Measurements from ENCODE around the gene ALOX5AP.

ALOX5AP gene

GRCh38 chr13:30802953-30803478 lies 67.7 kb downstream of the ALOX5AP start:
- DNase-seq = peak; percentile 55

GRCh38 chr13:30803749-30804148 lies 68.4 kb downstream of the ALOX5AP start:
- DNase-seq = no peak

- no peak for DNase-seq
Observed at GRCh38 chr13:30804474-30804873, 69.1 kb downstream of the ALOX5AP start.

GRCh38 chr13:30805132-30805537 lies 69.8 kb downstream of the ALOX5AP start:
- DNase-seq = no peak

GRCh38 chr13:30805603-30806011 lies 70.3 kb downstream of the ALOX5AP start:
- no peak for DNase-seq

GRCh38 chr13:30806784-30807183 lies 71.4 kb downstream of the ALOX5AP start:
- no peak for DNase-seq

- DNase-seq = no peak
Observed at GRCh38 chr13:30807392-30807791, 72.0 kb downstream of the ALOX5AP start.

GRCh38 chr13:30808600-30808999 lies 73.3 kb downstream of the ALOX5AP start:
- DNase-seq = no peak

GRCh38 chr13:30809787-30810186 lies 74.4 kb downstream of the ALOX5AP start:
- DNase-seq = no peak

GRCh38 chr13:30810261-30810701 lies 74.9 kb downstream of the ALOX5AP start:
- peak; percentile 83 for DNase-seq

GRCh38 chr13:30810801-30811200 lies 75.5 kb downstream of the ALOX5AP start:
- DNase-seq = peak; percentile 67

Measured in NCI-H1105 treated with DMSO at 0.1 percent for 48 hours (cell line).